Peyer's patch (tissue), 4 donors: ENCODE results near the gene MARK3. TPM values are rescaled to one million over a fixed set of nuclear protein-coding genes. Genes with fewer than 3 reads are reported as not detected.
"Not testable (repeated sequence)": the region's sequence is repeated elsewhere in the genome, so short reads cannot be mapped to it uniquely, and the experiment has no call there.

Experiments
- DNase-seq, 3 donors: peaks; one replicate each; pipeline ENCODE4 v3.0.0-alpha.2; 2017 to 2019
- H3K27ac ChIP-seq, 4 donors: fragments of 200-600 bp; sonication (generic); one replicate each; pipeline ENCODE4 v1.5.1; 2016 to 2019
- H3K27me3 ChIP-seq, 2 donors: fragments of 200-600 bp; sonication (generic); one replicate each; pipeline ENCODE4 v1.5.1; 2019
- H3K36me3 ChIP-seq, 3 donors: fragments of 200-600 bp; sonication (generic); one replicate each; pipeline ENCODE4 v1.5.1; 2016 to 2019
- H3K4me1 ChIP-seq, 4 donors: fragments of 200-600 bp; sonication (generic); one replicate each; pipeline ENCODE4 v1.5.1; 2016 to 2019
- H3K4me3 ChIP-seq, 4 donors: fragments of 200-600 bp; sonication (generic); 1 replicate in 3 of 4; 2 replicates in 1 of 4; pipeline ENCODE4 v1.5.1; 2016 to 2019; ENCODE audit warnings: mild to moderate bottlenecking in 1 of 4
- H3K9me3 ChIP-seq, 4 donors: fragments of 200-600 bp; sonication (generic); one replicate each; pipeline ENCODE4 v1.5.1; 2016 to 2019; ENCODE audit warnings: mild to moderate bottlenecking in 1 of 4
- CTCF ChIP-seq, 6 experiments: fragments of 450-650 bp in 4 of 6; fragments of 200-600 bp in 2 of 6; sonication (generic) in 1 of 6; IDR thresholded peaks; one replicate each; pipeline ENCODE4 v1.5.1; 2017 to 2019; ENCODE audit warnings: antibody characterized with exemption in 6 of 6, mild to moderate bottlenecking in 3 of 6, moderate library complexity in 1 of 6
- POLR2A ChIP-seq, 2 donors: fragments of 450-650 bp; IDR thresholded peaks; one replicate each; pipeline ENCODE4 v1.5.1; 2017; ENCODE audit warnings: antibody characterized with exemption in 2 of 2, mild to moderate bottlenecking in 2 of 2, moderate library complexity in 2 of 2
- total RNA-seq, 4 donors: library from RNA; depleted of rRNA; stranded (reverse); fragments of >200 nt; gene quantifications; one replicate each; pipeline ENCODE4 v1.1.0, GENCODE V29; 2016

MARK3 gene
- total RNA-seq, 4 donors from 2014 or later, result 76.0 to 196 (median 99.5) TPM

- peaks cover 0 to 23% (median 0%) of the 10 kb centered on the region in 3 donors for H3K36me3 ChIP-seq
Measured at GRCh38 chr14:103510724-103511693, 125.8 kb downstream of the MARK3 start.

GRCh38 chr14:103512180-103512579 is 127.0 kb downstream of the MARK3 start:
- not testable (repeated sequence) for H3K4me1 ChIP-seq, H3K27me3 ChIP-seq, H3K4me3 ChIP-seq, H3K9me3 ChIP-seq
- peak overlapping the region in 1 of 4 donors; percentile 32 for H3K27ac ChIP-seq
- peaks cover 0 to 23% (median 0%) of the 10 kb centered on the region in 3 donors for H3K36me3 ChIP-seq
- peak in 1 of 3 donors; percentile 38 for DNase-seq

More at GRCh38 chr14:103510724-103511693, 125.8 kb downstream of the MARK3 start:
- Histone ChIP-seq H3K9me3 (no peaks in the 10 kb centered on the region), H3K4me3 (no peak overlapping the region), H3K27ac (no peak overlapping the region), H3K4me1 (peaks cover 0 to 4% (median 0%) of the 10 kb centered on the region in 4 donors), H3K27me3 (no peaks in the 10 kb centered on the region)
- DNase-seq, result peak in 1 of 3 donors; percentile 12
- TF ChIP-seq POLR2A (IDR thresholded peaks at IDR 0.05) (no peak), CTCF (IDR thresholded peaks at IDR 0.05) (no peak)

GRCh38 chr14:103512701-103513611 is 127.7 kb downstream of the MARK3 start:
- H3K36me3 ChIP-seq, result peaks cover 0 to 20% (median 0%) of the 10 kb centered on the region in 3 donors
- H3K27ac ChIP-seq, result peak overlapping the region in 2 of 4 donors; percentile 12 to 32
- no peak overlapping the region for H3K4me3 ChIP-seq
- no peaks in the 10 kb centered on the region for H3K27me3 ChIP-seq
- TF ChIP-seq POLR2A (IDR thresholded peaks at IDR 0.05), result no peak
- no peak for TF ChIP-seq CTCF (IDR thresholded peaks at IDR 0.05)
- no peaks in the 10 kb centered on the region for H3K9me3 ChIP-seq
- peak in 2 of 3 donors; percentile 43 to 61 for DNase-seq
- peaks cover 0 to 11% (median 0%) of the 10 kb centered on the region in 4 donors for H3K4me1 ChIP-seq

GRCh38 chr14:103514596-103515421 is 129.6 kb downstream of the MARK3 start:
- Histone ChIP-seq H3K4me1 (peaks cover 0 to 28% (median 0%) of the 10 kb centered on the region in 4 donors), H3K4me3 (no peak overlapping the region), H3K36me3 (peaks cover 0 to 12% (median 0%) of the 10 kb centered on the region in 3 donors), H3K9me3 (no peaks in the 10 kb centered on the region), H3K27ac (no peak overlapping the region), H3K27me3 (no peaks in the 10 kb centered on the region)
- DNase-seq, result peak in 2 of 3 donors; percentile 34 to 42
- TF ChIP-seq POLR2A (IDR thresholded peaks at IDR 0.05) (no peak), CTCF (IDR thresholded peaks at IDR 0.05) (no peak)

- Histone ChIP-seq H3K27me3 (no peaks in the 10 kb centered on the region), H3K9me3 (no peaks in the 10 kb centered on the region), H3K4me1 (peaks cover 0 to 41% (median 9%) of the 10 kb centered on the region in 4 donors), H3K27ac (no peak overlapping the region), H3K36me3 (peaks cover 0 to 1% (median 0%) of the 10 kb centered on the region in 3 donors), H3K4me3 (no peak overlapping the region)
- TF ChIP-seq POLR2A (IDR thresholded peaks at IDR 0.05) (no peak), CTCF (IDR thresholded peaks at IDR 0.05) (no peak)
- peak in 1 of 3 donors; percentile 37 for DNase-seq
Measured at GRCh38 chr14:103516426-103517173, 131.4 kb downstream of the MARK3 start.
